Measurements from ENCODE around the gene GSG1L. TPM values are rescaled to one million over a fixed set of nuclear protein-coding genes. Genes with fewer than 3 reads are reported as not detected.

The GSG1L gene
- total RNA-seq, 4 donors from 2014 or later = not detected

DNA sequence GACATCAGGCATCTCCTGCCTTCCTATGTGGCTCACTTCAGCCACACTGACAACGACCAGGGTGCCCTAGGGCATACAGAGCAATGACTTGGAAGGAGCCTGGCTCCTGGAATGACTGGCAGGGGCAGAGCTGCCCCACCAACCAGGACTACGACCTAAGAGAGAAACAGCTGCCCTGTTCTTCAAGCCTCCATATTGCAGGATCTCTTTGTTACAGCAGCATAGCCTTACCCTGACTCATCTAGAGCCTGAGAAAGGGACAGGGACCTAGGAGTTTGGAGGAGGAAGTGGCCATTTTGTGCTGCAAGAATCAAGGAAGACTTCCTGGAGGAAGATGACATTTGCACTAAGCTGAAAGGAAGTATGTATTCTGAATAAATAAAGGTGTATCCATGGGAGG, 49.6 kb downstream of the GSG1L start:
- TF ChIP-seq, protein P1, sequence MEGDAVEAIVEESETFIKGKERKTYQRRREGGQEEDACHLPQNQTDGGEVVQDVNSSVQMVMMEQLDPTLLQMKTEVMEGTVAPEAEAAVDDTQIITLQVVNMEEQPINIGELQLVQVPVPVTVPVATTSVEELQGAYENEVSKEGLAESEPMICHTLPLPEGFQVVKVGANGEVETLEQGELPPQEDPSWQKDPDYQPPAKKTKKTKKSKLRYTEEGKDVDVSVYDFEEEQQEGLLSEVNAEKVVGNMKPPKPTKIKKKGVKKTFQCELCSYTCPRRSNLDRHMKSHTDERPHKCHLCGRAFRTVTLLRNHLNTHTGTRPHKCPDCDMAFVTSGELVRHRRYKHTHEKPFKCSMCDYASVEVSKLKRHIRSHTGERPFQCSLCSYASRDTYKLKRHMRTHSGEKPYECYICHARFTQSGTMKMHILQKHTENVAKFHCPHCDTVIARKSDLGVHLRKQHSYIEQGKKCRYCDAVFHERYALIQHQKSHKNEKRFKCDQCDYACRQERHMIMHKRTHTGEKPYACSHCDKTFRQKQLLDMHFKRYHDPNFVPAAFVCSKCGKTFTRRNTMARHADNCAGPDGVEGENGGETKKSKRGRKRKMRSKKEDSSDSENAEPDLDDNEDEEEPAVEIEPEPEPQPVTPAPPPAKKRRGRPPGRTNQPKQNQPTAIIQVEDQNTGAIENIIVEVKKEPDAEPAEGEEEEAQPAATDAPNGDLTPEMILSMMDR (IDR thresholded peaks at IDR 0.05; ENCODE audit: low read depth) = no peak

DNA sequence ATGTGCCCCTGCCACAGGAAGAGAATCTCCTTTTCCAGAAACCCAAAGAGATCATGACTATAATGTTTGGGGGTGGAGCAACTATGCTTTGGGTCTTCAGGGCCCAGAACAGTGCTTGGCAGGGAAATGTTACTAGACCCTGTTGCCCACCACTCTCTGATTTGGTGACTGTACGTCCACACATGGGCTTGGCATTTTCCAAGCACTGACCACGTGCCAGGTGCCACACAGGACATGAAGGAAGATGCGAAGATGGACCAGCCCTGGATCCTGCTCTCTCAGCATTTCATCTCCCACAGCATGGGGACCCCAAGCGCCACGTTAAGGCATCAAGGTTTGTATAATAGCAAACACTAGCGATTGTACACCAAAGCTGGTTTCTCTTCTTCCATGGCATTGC, 50.1 kb downstream of the GSG1L start:
- TF ChIP-seq, protein P1 (IDR thresholded peaks at IDR 0.05; ENCODE audit: low read depth) = no peak

DNA sequence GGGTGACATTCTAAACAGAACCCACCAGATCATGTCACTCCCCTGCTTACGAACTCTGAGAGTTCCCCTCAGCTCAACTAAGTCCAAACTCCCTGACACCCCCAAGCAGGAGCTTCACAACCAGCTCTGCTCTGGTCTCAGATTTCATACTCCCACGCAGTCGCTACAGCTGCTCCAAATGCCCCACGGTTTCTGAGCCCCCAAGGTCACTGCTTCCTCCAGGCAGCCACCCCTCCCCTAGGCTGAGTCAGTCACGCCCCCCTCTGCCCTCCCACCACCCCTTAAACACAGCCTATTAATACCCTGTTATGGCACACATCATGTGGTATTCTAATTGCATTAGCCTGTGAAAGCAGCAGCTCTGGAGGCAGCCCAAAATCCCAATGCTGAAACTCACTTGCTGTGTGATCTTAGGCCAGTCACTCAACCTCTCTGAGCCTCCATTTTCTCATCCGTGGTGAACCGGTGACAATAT, 51.5 kb downstream of the GSG1L start:
- TF ChIP-seq, protein P1 (IDR thresholded peaks at IDR 0.05; ENCODE audit: low read depth) = no peak

DNA sequence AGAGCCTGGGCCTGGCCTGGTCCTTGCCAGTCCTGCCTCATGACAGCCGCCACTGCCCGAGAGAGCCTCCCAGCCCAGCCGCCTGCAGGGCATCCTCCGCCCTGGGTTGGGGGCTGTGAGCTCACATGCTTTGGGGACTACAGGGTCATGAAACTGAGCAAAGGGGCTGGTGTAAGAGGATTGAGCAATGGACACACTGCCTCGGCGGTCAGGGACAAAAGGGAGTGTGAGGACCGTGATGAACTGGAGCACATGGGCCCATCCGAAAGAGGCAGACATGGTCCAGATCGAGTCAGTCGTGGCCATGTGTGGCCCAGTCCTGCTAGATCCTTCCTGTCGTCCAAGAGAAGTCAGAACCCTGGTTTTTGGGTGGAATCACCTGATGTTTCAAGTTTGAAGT, 52.3 kb downstream of the GSG1L start:
- TF ChIP-seq, protein P1 (IDR thresholded peaks at IDR 0.05; ENCODE audit: low read depth) = no peak

DNA sequence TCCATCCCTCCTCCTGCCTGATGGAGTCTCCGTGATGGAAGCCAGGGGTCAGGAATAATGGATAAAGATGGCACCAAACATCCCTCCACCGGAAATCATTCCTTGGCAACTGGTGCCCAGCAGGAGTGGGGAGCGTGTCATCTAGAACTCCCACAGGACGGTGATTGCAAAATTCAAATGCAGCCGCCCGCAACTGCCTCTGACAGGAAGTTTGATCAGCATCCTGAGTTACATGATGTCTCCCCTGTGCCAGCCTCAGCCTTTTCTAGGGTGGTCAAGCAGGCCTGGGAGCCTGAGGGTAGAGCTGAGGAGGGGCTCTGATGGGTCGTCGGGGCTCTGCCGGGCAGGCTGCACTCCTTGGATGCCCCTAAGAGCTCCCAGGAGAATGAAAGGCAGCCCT, 52.8 kb downstream of the GSG1L start:
- TF ChIP-seq, protein P1 (IDR thresholded peaks at IDR 0.05; ENCODE audit: low read depth) = no peak

DNA sequence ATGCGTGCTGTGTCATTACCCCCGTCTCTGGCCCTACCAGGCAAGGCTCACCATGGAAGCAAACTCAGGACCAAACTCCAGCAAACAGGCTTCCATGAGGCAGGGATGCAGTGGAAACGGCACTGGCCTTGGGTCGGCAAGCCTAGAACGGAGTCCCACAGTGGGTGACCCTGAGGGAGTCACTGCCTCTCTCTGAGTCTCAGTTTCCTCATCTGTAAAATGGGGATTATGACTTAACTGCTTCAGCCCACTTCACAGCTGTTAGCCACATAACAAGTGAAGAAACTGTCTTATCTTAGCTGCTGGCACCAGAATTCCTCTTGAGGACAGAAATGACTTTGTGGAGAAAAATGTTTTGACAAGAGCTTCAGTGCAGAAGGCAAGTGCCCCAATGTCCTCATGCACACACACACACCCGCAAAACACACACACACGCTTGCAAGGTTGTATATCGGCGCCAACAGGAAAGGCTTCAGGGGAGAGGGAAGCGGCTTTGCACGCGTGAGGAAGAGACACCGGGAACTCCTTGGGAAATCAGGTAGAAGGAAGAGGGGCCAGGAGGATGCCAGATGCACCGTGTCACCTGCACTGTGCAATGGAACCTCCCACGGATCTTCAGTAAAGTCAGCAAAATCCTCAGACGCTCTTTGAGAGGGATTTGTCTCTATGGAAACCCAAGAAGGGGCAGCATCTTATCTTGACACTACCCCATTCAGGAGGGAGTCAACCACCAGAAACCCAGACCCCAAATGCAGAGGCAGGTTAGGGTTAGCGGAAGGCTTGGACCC, 53.7 kb downstream of the GSG1L start:
- TF ChIP-seq, protein P1 (IDR thresholded peaks at IDR 0.05; ENCODE audit: low read depth) = no peak

DNA sequence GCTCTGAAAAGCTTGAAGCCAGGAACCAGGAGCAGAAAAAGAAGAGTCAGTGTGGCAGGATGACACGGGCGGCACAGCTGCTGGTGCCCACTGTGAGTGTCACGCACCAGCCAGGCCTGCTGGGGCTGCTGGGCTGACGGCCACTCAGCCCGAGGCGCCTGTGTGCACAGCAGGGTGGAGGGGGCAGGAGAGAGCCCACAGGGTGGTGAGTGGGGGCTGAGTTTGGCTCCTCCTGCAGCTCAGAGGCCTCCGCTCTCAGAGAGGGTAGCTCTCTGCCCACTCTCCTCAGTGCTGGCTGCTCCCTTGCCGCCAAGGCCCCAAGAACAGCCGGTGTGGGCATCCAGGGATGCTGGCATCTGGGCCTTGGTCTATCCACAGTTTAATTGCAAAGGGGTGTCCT, 59.6 kb downstream of the GSG1L start:
- TF ChIP-seq, protein P1 (IDR thresholded peaks at IDR 0.05; ENCODE audit: low read depth) = no peak
